ENCODE results near the gene MICAL3.

DNA sequence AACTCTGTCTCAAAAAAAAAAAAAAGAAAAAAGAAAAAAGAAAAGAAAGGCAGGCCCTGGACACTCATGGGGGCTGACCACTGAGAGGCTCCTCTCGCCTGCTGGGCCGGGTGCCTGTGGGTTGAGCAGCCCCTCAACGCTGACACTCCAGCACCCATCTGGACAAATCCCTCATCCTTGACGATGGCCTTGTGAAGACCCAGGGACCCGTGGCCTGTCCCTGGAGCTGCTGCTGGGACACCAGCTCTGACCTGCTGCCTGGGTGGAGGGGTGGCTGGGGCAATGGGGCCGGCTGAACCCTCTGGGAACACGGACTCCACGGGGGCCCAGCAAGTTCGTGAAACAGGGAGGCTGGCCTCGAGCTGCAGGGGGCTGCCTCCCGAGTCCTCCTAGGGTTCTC is 239.6 kb downstream of the MICAL3 start:
- TF ChIP-seq, protein P1, sequence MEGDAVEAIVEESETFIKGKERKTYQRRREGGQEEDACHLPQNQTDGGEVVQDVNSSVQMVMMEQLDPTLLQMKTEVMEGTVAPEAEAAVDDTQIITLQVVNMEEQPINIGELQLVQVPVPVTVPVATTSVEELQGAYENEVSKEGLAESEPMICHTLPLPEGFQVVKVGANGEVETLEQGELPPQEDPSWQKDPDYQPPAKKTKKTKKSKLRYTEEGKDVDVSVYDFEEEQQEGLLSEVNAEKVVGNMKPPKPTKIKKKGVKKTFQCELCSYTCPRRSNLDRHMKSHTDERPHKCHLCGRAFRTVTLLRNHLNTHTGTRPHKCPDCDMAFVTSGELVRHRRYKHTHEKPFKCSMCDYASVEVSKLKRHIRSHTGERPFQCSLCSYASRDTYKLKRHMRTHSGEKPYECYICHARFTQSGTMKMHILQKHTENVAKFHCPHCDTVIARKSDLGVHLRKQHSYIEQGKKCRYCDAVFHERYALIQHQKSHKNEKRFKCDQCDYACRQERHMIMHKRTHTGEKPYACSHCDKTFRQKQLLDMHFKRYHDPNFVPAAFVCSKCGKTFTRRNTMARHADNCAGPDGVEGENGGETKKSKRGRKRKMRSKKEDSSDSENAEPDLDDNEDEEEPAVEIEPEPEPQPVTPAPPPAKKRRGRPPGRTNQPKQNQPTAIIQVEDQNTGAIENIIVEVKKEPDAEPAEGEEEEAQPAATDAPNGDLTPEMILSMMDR (IDR thresholded peaks at IDR 0.05) = no peak
- TF ChIP-seq POLR2A (IDR thresholded peaks at IDR 0.05) = no peak

Data from testis (tissue), 2 donors.